Astrocyte (in vitro differentiated cells and primary cell): ENCODE data around the gene TPRG1. TPM values are rescaled to one million over a fixed set of nuclear protein-coding genes. Genes with fewer than 3 reads are reported as not detected.

Source experiments
- DNase-seq: peaks from one replicate; pipeline ENCODE4 v3.0.0-alpha.2; 2010; ENCODE audit warnings: low read depth
- FAIRE-seq: peaks from 2 replicates; lab custom pipeline; 2011; peaks lifted over from hg19 to GRCh38; lab: Jason Lieb, UNC
- H2AFZ ChIP-seq: 2 replicates; pipeline ENCODE4 v1.6.0; 2012; ENCODE audit warnings: low read depth, low read length, inconsistent platforms
- H3K27ac ChIP-seq: 2 replicates; pipeline ENCODE4 v1.5.1; 2011; ENCODE audit warnings: low read depth, low read length, inconsistent platforms
- H3K27me3 ChIP-seq: 2 replicates; pipeline ENCODE4 v1.6.0; 2011; ENCODE audit warnings: low read length, inconsistent platforms; ENCODE audit not compliant: insufficient read depth
- H3K36me3 ChIP-seq: 2 replicates; pipeline ENCODE4 v1.5.1; 2011; ENCODE audit warnings: low read length, inconsistent platforms; ENCODE audit not compliant: insufficient read depth
- H3K4me1 ChIP-seq: 2 replicates; pipeline ENCODE4 v1.5.1; 2011; ENCODE audit warnings: low read length, inconsistent platforms; ENCODE audit not compliant: insufficient read depth
- H3K4me2 ChIP-seq: 2 replicates; pipeline ENCODE4 v1.6.0; 2012; ENCODE audit warnings: low read length, inconsistent platforms
- H3K4me3 ChIP-seq: 2 replicates; pipeline ENCODE4 v1.5.1; 2011; ENCODE audit warnings: low read depth, mild to moderate bottlenecking, low read length, inconsistent platforms; ENCODE audit not compliant: insufficient read depth
- H3K79me2 ChIP-seq: 2 replicates; pipeline ENCODE4 v1.6.0; 2012; ENCODE audit warnings: mild to moderate bottlenecking, low read length, inconsistent platforms; ENCODE audit not compliant: insufficient read depth
- H3K9ac ChIP-seq: 2 replicates; pipeline ENCODE4 v1.6.0; 2012; ENCODE audit warnings: mild to moderate bottlenecking, low read length, inconsistent platforms
- H3K9me3 ChIP-seq: 2 replicates; pipeline ENCODE4 v1.5.1; 2012; ENCODE audit warnings: low read depth, mild to moderate bottlenecking, low read length, inconsistent platforms; ENCODE audit not compliant: insufficient read depth
- H4K20me1 ChIP-seq: 2 replicates; pipeline ENCODE4 v1.6.0; 2012; ENCODE audit warnings: low read length, inconsistent platforms; ENCODE audit not compliant: insufficient read depth
- H3K27ac Mint-ChIP-seq: one replicate; pipeline ENCODE4 v1.8.0; 2021; ENCODE audit warnings: mild to moderate bottlenecking, mixed read lengths; ENCODE audit not compliant: unreplicated experiment
- H3K27me3 Mint-ChIP-seq: one replicate; pipeline ENCODE4 v1.8.0; 2021; ENCODE audit warnings: low read depth, mixed read lengths; ENCODE audit not compliant: unreplicated experiment
- H3K36me3 Mint-ChIP-seq: one replicate; pipeline ENCODE4 v1.8.0; 2021; ENCODE audit warnings: low read depth, mixed read lengths; ENCODE audit not compliant: unreplicated experiment
- H3K4me1 Mint-ChIP-seq: one replicate; pipeline ENCODE4 v1.8.0; 2021; ENCODE audit warnings: low read depth, mixed read lengths; ENCODE audit not compliant: unreplicated experiment
- H3K4me3 Mint-ChIP-seq: one replicate; pipeline ENCODE4 v1.8.0; 2021; ENCODE audit warnings: mild to moderate bottlenecking, moderate library complexity, mixed read lengths; ENCODE audit not compliant: unreplicated experiment
- H3K9me3 Mint-ChIP-seq: one replicate; pipeline ENCODE4 v1.8.0; 2021; ENCODE audit warnings: mild to moderate bottlenecking, mixed read lengths; ENCODE audit not compliant: unreplicated experiment
- EZH2 ChIP-seq: IDR thresholded peaks from 2 replicates; pipeline ENCODE4 v1.6.1; 2012; ENCODE audit warnings: mild to moderate bottlenecking, low read length, inconsistent platforms; ENCODE audit not compliant: insufficient read depth
- total RNA-seq: library from RNA; stranded (reverse); gene quantifications from 2 replicates; pipeline ENCODE4 v1.2.1, GENCODE V29; 2021
- TF ChIP-seq, protein P1 (sequence below): IDR thresholded peaks from 2 replicates; pipeline ENCODE4 v1.5.1; 2011; ENCODE audit warnings: low read depth, mild to moderate bottlenecking, inconsistent platforms, low read length, moderate library complexity; ENCODE audit not compliant: insufficient read depth

The TPRG1 gene
- total RNA-seq, 1 donor from 2014 or later, result 1.1 TPM

DNA sequence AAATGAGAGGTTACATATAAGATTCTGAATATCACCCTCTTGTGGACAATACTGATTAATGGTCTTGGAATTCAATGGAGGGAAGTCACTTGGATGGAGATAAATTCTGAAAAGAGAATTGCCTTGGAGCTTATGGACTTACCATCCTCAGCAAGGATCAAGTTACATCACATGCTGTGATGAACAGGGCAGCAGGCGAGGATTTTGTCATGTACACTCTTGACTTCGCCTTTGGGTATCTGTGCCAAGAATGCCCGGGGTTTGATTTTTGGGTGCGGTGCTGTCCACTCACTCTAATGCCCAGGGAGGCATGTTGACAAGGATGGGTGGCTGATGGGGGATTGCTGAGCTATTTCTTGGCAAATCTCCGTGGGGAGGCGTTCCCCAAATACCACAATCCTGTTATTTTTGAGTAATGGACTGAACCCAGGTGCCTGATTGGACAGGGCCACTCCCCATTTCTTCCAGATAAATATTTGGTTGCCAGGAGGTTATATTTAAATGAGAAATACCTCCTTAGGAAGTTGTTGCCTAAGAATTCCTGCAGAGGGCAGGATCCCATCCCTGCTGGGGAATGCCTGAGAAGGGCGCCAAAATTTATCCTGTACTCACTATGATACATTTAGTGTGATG lies 96.3 kb downstream of the TPRG1 start:
- Histone ChIP-seq H3K27me3 (peaks cover 6% of the 10 kb centered on the region), H3K4me1 (no peaks in the 10 kb centered on the region), H3K9me3 (no peaks in the 10 kb centered on the region), H2AFZ (no peak overlapping the region), H3K4me3 (no peak overlapping the region), H4K20me1 (no peaks in the 10 kb centered on the region), H3K4me2 (no peak overlapping the region), H3K36me3 (no peaks in the 10 kb centered on the region), H3K9ac (no peak overlapping the region), H3K79me2 (no peaks in the 10 kb centered on the region), H3K27ac (no peak overlapping the region)
- DNase-seq, result peak; percentile 14
- Mint-ChIP-seq H3K27me3 (no peaks in the 10 kb centered on the region), H3K27ac (no peak overlapping the region), H3K36me3 (no peaks in the 10 kb centered on the region), H3K9me3 (no peaks in the 10 kb centered on the region), H3K4me3 (no peak overlapping the region), H3K4me1 (peaks cover 23% of the 10 kb centered on the region)
- FAIRE-seq, result no peak
- TF ChIP-seq, protein P1, sequence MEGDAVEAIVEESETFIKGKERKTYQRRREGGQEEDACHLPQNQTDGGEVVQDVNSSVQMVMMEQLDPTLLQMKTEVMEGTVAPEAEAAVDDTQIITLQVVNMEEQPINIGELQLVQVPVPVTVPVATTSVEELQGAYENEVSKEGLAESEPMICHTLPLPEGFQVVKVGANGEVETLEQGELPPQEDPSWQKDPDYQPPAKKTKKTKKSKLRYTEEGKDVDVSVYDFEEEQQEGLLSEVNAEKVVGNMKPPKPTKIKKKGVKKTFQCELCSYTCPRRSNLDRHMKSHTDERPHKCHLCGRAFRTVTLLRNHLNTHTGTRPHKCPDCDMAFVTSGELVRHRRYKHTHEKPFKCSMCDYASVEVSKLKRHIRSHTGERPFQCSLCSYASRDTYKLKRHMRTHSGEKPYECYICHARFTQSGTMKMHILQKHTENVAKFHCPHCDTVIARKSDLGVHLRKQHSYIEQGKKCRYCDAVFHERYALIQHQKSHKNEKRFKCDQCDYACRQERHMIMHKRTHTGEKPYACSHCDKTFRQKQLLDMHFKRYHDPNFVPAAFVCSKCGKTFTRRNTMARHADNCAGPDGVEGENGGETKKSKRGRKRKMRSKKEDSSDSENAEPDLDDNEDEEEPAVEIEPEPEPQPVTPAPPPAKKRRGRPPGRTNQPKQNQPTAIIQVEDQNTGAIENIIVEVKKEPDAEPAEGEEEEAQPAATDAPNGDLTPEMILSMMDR, result peak; percentile 20
- TF ChIP-seq EZH2, result no peak

DNA sequence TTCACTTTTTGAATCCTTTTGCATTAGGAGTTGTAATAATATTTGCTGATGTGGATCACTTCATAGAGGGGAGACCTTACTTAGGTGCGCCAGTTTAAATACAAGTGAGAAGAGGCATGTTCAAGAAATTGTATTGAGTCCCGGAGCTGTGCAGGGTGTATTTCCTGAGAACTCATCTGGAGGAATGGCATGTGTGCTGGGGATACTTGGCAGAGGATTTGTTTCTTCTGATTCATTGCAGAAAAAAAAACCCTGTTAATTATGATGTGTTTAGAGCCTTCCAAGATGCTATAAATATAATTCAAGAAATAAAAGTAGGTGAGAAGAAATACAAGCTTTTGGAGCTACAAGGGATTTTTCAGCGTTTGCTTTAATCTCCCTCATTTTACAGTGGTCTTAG lies 97.6 kb downstream of the TPRG1 start:
- Histone ChIP-seq H3K4me3 (no peak overlapping the region), H3K36me3 (no peaks in the 10 kb centered on the region), H3K79me2 (no peaks in the 10 kb centered on the region), H3K27ac (no peak overlapping the region), H3K9me3 (no peaks in the 10 kb centered on the region), H3K9ac (no peak overlapping the region), H2AFZ (no peak overlapping the region), H3K27me3 (peaks cover 6% of the 10 kb centered on the region), H3K4me2 (no peak overlapping the region), H3K4me1 (no peaks in the 10 kb centered on the region), H4K20me1 (no peaks in the 10 kb centered on the region)
- Mint-ChIP-seq H3K4me1 (peaks cover 34% of the 10 kb centered on the region), H3K27ac (peak overlapping the region; percentile 41), H3K27me3 (no peaks in the 10 kb centered on the region), H3K4me3 (no peak overlapping the region), H3K9me3 (no peaks in the 10 kb centered on the region), H3K36me3 (no peaks in the 10 kb centered on the region)
- no peak for TF ChIP-seq EZH2
- TF ChIP-seq, protein P1, result no peak
- FAIRE-seq (no peak), DNase-seq (peak; percentile 31)

DNA sequence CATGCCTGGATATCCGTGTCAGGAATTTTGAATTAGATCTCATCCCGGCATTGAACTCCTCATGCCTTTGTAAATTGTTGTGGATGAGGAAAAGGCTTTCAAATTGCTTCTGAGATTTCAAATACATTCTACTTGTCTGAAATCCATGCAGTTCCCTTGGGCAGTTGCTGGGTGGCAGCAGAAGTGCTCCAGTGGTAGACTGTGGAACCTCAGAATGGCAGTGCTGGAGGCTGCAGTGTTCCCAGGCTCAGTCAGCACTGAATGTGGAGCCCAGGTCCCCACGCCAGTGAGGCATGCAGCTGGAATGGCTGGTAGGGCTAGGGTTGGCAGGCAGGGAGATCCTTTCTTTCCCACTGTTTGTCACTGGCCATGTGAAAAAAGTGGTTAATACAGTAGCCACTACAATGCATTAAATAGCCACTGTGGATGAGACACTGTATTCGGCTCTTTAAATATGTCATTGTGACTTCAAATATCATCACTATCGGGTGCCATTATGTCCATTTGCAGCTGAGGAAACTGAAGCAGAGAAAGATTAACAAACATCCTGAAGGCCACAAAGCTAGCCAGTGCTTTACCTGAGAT lies 98.6 kb downstream of the TPRG1 start:
- TF ChIP-seq, protein P1, result peak; percentile 76
- no peak for TF ChIP-seq EZH2
- FAIRE-seq, result peak; percentile 65
- no peaks in the 10 kb centered on the region for H3K79me2 ChIP-seq
- no peak overlapping the region for H3K4me3 Mint-ChIP-seq
- no peaks in the 10 kb centered on the region for H3K36me3 Mint-ChIP-seq
- H3K4me1 ChIP-seq, result no peaks in the 10 kb centered on the region
- peak; percentile 77 for DNase-seq
- H3K9me3 Mint-ChIP-seq, result no peaks in the 10 kb centered on the region
- peak overlapping the region; percentile 58 for H3K27ac Mint-ChIP-seq
- H3K9me3 ChIP-seq, result no peaks in the 10 kb centered on the region
- no peaks in the 10 kb centered on the region for H3K36me3 ChIP-seq
- no peaks in the 10 kb centered on the region for H3K27me3 Mint-ChIP-seq
- H3K27me3 ChIP-seq, result peaks cover 6% of the 10 kb centered on the region
- no peak overlapping the region for H3K4me3 ChIP-seq
- H3K4me2 ChIP-seq, result no peak overlapping the region
- no peak overlapping the region for H2AFZ ChIP-seq
- H3K27ac ChIP-seq, result peak overlapping the region; percentile 17
- peaks cover 36% of the 10 kb centered on the region for H3K4me1 Mint-ChIP-seq
- H4K20me1 ChIP-seq, result no peaks in the 10 kb centered on the region
- H3K9ac ChIP-seq, result no peak overlapping the region
